HK-2 (cell line): ENCODE results near the gene MXI1.

Source experiments
- DNase-seq: peaks from one replicate; pipeline ENCODE4 v3.0.0-alpha.2; 2018; ENCODE audit not compliant: unreplicated experiment

MXI1 gene

DNA sequence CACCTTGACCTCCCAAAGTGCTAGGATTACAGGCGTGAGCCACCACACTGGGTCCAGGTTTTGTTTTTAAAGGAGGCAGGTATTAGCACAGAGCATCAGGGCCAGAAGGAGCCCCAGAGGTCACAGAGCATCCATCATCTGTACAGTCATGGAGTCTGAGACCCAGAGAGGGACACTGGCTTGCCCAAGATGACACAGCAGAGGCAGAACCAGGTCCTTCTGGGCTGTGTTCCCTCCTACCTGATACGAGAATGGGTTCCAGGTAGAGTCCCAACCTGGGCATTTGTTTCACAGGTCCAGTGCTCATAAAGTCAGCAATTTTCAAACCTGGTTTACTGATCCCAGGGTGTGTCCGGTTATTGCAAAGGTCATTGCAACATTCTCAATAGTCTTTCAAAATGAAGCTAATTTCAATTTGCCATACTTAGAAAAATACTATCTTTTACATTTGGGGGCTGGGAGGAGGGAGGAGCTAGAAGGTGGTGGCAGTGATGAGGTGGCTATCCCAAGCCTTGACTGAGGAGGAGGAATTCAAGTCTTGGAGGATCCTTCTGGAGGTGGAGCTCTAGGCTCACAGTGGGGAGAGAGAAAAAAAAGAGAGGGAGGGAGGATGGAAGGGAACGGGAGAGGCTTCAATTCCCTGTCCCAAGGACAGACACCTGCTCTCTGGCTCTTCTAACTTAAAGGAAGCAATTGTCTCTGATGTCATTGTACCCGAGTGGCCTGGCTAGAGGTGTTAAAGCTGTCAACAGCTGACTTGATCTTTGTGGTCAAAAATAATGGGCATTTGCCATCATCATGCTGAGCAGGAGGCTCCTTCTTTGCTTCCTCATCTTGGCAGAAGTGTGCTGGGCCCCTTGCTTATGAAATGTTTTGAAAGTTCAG, 8.1 kb downstream of the MXI1 start:
- no peak for DNase-seq

DNA sequence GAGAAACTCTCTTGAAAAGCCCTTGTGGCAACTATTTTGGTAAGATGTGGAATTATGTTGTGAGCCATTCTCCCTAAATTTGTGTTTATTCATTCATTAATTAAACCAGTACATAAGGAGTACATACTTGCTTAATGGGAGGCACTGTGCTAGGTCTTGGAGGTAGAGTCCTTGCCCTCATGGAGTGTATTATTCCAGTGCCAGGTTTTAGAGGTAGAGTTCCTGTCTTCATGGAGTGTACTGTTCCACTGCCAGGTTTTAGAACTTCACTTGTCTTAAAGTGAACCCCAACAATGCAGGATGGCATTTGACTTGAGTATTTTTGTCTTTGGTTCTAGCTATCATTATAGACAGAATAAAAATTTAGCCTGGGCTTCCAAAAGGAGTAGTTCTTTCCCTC, 8.8 kb downstream of the MXI1 start:
- no peak for DNase-seq

DNA sequence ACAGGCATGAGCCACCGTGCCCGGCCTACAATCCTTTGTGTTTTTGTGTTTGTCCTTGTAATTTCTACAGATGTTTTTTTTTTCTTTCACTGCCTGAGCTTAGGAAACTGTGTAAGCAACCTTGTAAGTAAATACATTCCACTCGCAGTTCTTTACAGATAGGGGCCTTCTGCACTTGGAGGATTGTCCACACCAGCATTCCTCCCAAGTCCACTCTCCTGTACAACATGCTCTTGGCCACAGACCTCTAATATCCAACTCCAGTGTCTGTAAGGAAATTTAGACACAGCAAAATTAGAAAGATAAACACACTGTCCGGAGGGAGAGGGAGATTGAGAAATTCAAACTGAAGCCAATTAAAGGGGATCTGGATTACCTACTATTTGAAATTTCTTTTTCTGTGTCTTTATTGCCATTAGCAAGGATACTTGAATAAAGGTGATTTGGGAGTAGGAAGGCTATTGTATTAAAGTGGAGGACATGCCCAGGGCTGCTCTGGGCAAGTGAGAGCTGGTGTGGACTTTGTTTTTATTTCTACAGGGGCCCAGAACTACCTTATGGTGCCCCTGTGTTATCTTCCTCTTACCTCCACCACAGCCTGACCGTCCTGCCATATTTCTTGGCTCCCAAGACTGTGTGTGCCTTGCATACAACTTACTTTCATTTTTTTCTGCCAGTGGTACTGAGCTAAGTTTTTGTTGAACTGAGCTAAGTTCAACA, 9.7 kb downstream of the MXI1 start:
- no peak for DNase-seq

DNA sequence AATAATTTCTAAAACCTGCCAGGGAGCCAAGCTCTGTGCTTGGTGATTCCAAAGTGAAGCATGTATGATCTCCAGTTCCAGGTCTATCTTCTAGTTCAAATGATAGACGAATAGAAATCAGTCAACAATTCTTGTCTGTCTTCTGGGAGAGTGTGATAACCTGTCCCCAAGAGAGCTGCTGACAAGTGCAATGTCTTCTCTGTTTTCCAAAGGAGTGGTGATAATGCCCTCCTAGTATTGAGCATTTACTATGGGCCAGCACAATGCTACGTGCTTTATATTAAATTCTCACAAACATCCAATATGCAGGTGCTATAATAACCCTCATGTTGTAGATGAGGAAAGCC, 10.2 kb downstream of the MXI1 start:
- no peak for DNase-seq

DNA sequence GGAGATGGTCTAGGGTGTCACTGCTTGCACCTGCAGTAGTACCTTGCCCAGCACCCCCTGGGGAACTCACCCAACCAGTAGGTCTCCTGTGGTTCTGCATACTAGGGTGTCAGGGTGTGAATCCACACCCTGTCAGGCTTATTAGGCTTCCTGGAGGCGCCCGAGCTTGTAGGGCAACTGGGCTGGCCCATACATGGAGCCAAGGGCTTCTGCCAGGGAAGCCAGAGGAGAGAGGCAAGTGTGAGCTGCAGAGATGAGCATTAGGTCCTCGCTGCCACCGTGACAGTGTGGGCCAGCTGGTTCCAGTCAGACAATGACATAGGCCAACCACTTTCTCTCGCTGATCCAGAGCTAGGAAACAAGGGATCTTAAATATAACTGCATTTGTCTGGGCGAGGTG, 11.2 kb downstream of the MXI1 start:
- DNase-seq: no peak

DNA sequence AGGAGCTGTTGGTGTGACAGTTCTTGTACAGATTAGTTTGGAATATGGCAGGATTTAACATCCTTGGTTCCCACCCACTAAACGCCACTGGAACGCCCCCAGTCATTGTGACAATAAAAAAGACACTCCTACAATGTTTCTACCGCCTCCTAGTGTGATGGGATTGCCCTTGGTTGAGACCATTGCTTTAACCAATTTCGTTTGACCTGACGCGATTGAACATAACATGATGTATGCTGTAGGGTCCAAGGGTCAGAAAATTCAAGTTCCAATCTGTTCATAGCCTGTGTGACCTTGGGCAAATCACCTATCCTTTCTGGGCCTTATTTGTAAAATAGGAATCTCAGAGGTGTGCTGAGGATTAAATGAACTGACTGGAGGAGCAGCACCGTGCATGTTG, 12.5 kb downstream of the MXI1 start:
- no peak for DNase-seq

DNA sequence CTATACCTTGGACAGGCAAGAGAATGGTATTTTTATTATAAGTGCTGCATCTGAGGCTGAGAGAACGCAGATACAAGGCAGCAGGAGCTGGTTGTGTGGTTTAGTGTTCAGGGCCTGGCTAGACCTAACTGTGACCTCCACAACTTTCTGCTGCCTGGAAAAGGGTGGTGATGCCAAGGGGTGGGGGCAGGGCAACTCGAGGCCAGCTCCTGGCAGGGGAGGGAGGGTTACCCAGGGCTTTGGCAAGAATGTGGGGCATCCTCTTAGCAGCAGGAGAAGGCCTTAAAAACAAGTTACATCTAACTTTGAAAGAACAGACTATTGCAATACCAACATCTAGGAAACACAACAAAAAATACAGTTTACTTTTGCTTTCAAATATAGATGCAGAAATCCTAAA, 13.0 kb downstream of the MXI1 start:
- no peak for DNase-seq

DNA sequence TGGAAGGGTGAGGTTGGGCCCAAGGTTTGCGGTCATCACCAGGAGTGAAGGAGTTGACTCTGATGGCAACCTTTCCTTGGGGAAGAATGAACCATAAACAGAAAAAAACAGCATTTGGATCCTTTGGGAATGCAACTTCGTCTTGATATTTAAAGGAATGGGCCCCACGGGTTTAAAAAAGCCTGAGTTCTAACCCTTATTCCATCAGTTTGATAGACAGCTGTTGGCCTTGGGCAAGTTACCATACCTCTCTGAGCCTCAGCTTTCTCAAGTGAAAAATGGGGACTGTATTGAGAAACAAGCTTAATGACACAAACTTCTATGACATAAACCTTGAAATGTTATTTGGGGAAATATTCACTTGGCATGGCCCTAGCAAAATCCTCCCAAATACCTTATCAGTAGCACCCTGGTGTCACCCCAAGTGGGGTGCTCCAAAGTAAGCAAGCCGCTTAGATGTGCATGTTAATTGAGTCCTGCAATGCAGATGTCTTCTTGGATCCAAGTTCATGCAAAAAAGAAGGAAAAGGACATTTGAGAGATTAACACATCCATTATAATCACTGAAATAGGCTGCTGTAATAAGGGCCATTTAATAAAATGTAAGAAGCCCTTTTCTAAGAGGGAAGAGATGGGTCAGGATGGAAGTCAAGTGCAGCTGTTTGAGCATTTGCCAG, 13.8 kb downstream of the MXI1 start:
- DNase-seq: no peak

DNA sequence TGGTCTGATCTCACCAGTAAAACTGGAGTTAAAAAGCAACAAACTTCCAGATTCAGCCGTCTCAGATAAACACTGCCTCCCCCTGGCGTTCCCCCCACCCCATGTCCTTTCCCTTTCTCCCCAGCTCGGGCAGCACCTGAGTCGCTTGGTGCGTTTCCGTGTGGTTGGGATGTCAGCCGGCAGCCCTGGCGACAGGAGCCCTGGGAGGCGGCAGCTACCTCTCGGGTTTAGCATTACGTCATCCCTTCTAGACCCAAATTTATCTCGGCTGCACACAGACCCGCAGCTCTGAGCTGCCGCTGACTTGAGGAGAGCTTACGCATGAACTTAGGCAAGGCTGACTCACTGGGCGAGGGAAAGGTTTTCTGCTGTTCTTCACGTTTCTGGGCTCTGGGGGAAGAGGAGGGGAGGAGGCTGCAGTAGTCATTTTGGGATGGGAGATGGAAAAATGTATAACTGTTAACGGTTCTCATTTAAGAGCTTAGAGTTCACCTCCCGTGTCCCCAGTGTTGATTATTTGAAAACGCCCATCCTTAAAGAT, 14.4 kb downstream of the MXI1 start:
- peak; percentile 87 for DNase-seq

DNA sequence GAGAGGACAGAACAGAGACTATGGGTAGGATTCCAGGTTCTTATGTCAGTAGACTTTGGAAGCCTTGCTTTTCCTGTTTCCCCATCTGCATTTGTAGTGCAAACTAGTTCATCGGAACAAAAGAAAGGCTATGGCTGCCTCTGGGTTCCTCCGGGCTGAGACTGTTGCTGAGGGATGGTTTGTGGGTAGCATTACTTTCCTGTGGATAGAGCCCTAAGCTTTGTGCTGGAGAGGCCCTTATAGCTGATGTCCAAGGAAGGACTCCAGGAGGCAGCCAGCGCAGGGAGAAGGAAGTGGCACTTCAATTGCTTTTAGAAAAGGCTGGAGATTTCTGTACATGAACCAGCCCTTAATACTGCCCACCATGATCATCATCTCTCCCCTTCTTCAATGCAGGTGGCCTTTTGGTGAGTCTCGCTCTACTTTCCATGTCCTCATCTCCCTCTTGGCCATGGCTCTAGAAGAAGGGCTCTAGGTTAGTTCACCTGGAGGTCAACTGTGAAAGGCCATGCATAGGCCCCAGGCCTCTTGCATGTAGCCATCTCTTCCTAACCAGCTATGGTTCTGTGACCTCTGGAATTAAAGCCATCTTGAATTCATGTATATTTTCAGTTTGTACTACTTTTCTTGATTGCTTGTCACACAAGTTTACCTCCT, 15.4 kb downstream of the MXI1 start:
- no peak for DNase-seq

DNA sequence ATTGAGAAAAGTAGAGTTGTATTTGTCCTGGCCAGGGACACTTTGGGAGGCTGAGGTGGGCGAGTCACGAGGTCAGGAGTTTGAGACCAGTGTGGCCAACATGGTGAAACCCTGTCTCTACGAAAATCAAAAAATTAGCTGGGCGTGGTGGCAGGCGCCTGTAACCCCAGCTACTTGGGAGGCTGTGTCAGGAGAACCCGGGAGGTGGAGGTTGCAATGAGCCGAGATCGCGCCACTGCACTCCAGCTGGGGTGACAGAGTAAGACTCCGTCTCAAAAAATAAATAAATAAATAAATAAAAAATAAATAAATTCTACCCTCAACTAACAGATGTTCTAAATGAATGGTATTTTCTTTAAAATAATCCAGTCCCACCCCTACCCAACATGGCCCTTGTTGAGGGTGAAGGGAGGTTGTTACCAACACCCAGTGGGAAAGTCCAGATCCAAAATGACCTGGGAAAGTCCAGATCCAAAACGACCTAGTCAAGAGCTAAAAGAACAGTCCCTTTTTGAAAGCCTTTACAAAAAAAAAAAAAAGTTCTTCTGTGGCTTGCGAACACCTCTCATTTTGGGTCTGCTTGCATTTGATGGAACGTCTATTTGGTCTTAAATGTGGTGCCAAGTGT, 16.0 kb downstream of the MXI1 start:
- DNase-seq: no peak

DNA sequence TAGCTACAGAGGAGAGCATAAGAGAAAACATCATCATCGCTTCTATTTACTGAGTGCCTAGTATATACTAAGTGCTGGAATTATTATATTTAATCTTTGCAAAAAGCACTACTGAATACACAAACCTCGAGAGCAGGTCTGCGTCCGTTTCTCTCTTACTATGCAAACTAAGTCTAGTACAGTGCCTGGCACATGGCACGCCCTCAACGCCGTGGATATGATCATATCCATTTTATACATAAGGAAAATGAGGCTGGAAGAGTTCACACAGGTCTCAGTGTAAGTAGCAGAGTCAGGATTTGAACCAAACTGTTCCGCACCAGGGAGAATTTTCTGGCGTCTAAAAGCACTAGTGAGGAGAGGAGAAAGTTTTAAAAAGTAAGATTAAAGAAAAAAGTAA, 17.6 kb downstream of the MXI1 start:
- no peak for DNase-seq

DNA sequence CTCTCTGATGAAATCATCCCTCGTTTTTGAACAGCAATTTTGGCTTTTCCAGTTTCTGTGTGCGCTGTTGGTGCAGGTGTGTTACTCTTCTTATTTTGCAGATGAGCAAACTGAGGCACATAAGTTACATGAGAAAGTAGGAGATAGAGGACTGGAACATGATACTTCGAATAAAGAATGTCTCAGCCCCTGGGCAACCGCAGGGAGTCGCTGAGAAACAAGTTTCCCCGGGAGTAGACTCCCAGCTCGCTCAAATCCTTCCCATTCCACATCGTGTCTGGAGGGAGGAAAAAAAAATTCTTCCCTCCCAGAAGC, 18.0 kb downstream of the MXI1 start:
- DNase-seq: no peak

DNA sequence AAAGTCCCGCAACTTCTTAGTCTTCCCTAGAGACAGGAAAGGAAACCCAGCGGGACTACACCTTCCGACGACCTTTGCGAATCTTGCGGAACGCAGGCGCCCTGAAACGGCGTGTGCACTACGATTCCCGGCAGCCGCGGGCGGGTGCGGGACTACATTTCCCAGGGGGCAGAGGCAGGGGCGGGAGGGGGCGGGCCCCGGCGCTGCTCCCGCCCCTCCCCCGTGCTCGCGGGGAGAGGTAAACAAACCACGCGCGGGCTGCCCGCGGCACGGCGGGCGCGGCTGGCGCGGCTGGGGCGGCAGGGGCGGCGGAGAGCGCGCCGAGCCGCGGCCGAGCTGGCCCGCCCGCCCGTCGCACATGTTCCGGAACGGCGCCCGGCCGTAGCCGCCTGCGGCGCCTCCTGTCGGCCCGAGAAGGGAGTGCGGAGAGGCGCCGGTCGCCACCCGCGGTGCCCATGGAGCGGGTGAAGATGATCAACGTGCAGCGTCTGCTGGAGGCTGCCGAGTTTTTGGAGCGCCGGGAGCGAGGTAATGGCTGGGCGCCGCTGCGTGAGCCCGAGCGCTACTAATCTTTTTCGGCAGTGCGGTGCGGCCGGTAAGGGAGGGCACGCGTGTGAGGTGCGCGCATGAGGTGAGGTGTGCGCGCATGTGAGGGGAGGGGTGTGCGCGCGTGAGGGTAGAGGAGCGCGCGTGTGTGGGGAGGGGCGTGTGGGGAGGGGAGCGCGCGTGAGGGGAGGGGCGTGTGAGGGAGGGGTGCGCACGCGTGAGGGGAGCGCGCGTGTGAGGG, 18.5 kb downstream of the MXI1 start:
- peak; percentile 95 for DNase-seq

DNA sequence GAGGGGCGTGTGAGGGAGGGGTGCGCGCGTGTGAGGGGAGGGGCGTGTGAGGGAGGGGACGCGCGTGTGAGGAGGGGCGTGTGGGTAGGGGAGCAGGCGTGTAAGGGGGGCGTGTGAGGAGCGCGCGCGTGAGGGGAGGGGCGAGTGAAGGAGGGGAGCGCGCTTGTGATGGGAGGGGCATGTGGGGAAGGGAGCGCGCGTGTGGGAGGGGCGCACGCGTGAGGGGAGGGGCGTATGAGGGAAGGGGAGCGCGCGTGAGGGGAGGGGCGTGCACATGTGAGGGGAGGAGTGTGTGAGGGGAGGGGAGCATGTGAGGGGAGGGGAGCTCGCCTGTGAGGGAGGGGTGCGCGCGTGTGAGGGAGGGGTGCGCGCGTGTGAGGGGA, 19.1 kb downstream of the MXI1 start:
- peak; percentile 93 for DNase-seq

DNA sequence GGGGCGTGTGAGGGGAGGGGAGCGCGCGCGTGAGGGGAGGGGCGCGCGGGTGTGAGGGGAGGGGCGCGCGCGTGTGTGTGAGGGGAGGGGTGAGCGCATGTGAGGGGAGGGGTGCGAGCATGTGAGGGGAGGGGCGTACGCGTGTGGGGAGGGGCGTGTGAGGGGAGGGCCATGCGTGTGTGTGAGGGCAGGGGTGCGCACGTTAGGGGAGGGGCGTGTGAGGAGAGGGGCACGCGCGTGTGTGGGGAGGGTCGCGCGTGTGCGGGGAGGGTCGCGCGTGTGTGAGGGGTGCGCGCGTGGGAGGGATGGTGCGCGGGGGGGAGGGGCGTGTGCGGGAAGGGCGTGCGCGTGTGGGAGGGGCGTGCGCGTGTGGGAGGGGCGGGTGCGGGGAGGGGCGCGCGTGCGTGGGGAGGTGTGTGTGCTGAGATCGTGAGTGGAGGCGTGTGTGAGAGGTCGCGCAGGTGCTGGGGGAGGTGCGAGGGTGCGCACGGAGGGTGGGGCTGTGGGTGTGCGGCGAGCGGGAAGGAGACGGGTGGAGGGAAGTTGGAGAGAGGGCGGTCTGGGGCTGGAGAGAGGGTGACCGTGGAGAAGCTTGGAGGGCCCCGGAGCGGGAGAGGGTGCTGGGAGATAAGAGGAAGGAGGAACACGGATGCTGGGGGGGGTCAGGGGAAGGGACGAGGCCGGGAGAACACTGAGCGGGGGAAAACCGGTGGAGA, 19.7 kb downstream of the MXI1 start:
- peak; percentile 58 for DNase-seq

DNA sequence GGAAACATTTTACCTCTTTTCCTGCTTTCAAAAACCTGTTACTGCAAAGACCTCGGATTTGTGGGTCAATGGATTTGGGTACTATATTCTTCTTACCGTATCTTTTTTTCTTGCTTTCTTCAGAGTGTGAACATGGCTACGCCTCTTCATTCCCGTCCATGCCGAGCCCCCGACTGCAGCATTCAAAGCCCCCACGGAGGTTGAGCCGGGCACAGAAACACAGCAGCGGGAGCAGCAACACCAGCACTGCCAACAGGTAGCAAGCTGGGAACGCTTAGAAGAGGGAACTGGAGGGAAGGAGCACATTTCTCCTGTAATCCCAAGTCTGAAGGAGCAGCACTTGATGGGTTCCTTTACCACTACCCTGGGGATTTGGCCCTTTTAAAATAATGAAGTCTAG, 20.7 kb downstream of the MXI1 start:
- no peak for DNase-seq

DNA sequence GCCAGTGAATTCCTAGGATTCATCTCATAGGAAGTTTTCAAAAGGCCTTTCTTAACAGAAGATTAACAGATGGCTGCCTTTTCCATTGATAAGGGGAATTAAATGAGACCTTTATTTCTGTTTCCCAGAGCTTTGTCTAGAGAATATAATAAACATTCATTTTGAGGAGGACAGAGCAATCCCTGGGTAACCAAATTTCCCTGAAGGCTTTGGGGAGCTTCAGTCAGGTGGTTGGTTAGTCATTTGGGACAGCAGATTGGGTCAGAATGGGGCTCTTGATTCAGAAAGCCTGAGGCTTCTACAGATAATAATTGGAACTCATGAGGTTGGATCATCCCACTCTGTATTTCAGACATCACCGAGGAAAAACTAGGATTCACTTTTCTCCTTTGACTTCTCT, 21.8 kb downstream of the MXI1 start:
- DNase-seq: no peak

DNA sequence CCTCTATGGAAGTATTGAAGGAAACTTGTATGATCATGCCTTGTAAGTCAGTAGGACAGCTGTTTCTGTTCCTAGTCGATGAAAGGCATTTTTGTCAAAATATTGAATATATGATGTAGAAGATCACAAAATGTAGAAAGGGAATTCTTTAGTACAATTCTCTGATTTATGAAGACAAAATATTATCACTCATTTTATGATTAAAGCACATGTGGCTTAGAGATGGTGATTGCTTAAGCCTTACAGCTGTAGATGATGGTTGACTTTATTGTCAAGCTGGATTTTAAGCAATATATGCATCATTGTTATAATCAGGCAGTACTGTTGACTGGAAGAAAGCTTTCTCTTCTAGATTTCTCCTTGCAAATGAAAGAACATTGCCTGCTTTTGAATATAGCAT, 26.4 kb downstream of the MXI1 start:
- no peak for DNase-seq

DNA sequence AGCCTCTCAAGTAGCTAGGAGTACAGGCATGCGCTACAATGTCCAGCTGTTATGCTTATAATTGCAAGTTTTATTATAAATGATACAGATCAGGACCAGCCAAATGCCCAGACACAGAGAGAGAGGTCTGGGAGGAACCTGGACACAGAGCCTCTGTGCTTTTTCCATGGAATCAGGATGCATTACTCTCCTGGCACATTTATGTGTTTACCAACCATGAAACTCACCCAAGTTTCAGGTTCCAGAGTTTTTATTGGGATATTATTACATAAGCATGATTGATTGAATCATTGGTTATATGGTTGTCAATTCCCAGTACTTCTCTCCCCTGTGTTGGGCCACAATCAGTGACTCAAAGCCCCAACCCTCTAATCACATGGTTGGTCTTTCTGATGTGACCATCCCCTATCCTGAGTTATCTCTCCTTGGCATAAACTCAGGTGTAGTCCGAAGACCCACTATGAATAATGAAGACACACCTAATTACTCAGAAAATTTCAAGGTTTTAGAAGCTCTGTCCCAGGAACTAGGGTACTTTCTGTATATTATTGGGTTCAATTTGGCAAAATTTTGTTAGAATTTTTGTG, 30.6 kb downstream of the MXI1 start:
- no peak for DNase-seq
